SU-DHL-6 (cell line): ENCODE measurements around the gene PRLR.

Experiments
- H2AFZ ChIP-seq: fragments of 200-600 bp; sonication (generic); 2 replicates; pipeline ENCODE4 v1.6.1; 2014; ENCODE audit warnings: low read depth, mild to moderate bottlenecking, moderate library complexity, mixed read lengths, antibody characterized with exemption, low read length; ENCODE audit not compliant: severe bottlenecking
- H3F3A ChIP-seq: fragments of 200-600 bp; shearing (Covaris generic); 2 replicates; pipeline ENCODE4 v1.6.0; 2016; ENCODE audit warnings: antibody characterized with exemption, mild to moderate bottlenecking; ENCODE audit not compliant: insufficient read depth
- H3K27ac ChIP-seq: fragments of 200-600 bp; sonication (generic); 2 replicates; pipeline ENCODE4 v1.5.1; 2016; ENCODE audit warnings: low read depth, mild to moderate bottlenecking, low read length, moderate library complexity, mixed read lengths
- H3K27me3 ChIP-seq: fragments of 200-600 bp; sonication (generic), shearing (Covaris generic); 2 replicates; pipeline ENCODE4 v1.6.0; 2014; ENCODE audit warnings: mild to moderate bottlenecking, low read length
- H3K36me3 ChIP-seq: fragments of 200-600 bp; sonication (generic); 2 replicates; pipeline ENCODE4 v1.6.1; 2014; ENCODE audit warnings: mild to moderate bottlenecking, low read length, mixed read lengths
- H3K4me2 ChIP-seq: fragments of 300-600, 200-600 bp; shearing (Covaris generic), sonication (generic); 2 replicates; pipeline ENCODE4 v1.6.0; 2014; ENCODE audit warnings: low read length, low read depth, mild to moderate bottlenecking; ENCODE audit not compliant: poor library complexity, severe bottlenecking
- H3K4me3 ChIP-seq: fragments of 200-600 bp; sonication (generic); 2 replicates; pipeline ENCODE4 v1.5.1; 2014; ENCODE audit warnings: antibody characterized with exemption, low read length, mild to moderate bottlenecking, mixed read lengths; ENCODE audit not compliant: insufficient read depth, poor library complexity, severe bottlenecking
- H3K79me2 ChIP-seq: fragments of 200-600 bp; sonication (generic); 2 replicates; pipeline ENCODE4 v1.6.1; 2014; ENCODE audit warnings: mild to moderate bottlenecking, low read length, moderate library complexity; ENCODE audit not compliant: insufficient read depth
- H3K9ac ChIP-seq: fragments of 200-600 bp; sonication (generic); 2 replicates; pipeline ENCODE4 v1.7.0; 2014; ENCODE audit warnings: mild to moderate bottlenecking, low read length
- H3K9me2 ChIP-seq: fragments of 200-600 bp; sonication (generic); replicated peaks from 2 replicates; pipeline ENCODE4 v1.6.1; 2014; ENCODE audit warnings: low read length; ENCODE audit not compliant: insufficient read depth
- H3K9me3 ChIP-seq: fragments of 200-600 bp; sonication (generic); 2 replicates; pipeline ENCODE4 v1.6.1; 2014; ENCODE audit warnings: low read length, mixed read lengths; ENCODE audit not compliant: insufficient read depth
- H4K20me1 ChIP-seq: fragments of 200-600 bp; sonication (generic); 2 replicates; pipeline ENCODE4 v1.6.1; 2014; ENCODE audit warnings: low read depth, mild to moderate bottlenecking, antibody characterized with exemption, low read length, moderate library complexity, mixed read lengths
- CTCF ChIP-seq: fragments of 200-600 bp; sonication (generic); IDR thresholded peaks from one replicate; pipeline ENCODE4 v1.5.1; 2017; ENCODE audit warnings: antibody characterized with exemption, mild to moderate bottlenecking, low read length, moderate library complexity; ENCODE audit not compliant: insufficient read depth, poor library complexity, severe bottlenecking
- EZH2phosphoT487 ChIP-seq: fragments of 200-600 bp; sonication (generic), shearing (Covaris generic); conservative IDR thresholded peaks from 2 replicates; pipeline ENCODE4 v1.6.1; 2018; ENCODE audit warnings: mild to moderate bottlenecking, antibody characterized with exemption, low read length, moderate library complexity, mixed read lengths

The PRLR gene

GRCh38 chr5:35145012-35145411, 85.3 kb downstream of the PRLR start:
- Histone ChIP-seq H3K27ac (no peak overlapping the region), H2AFZ (no peak overlapping the region), H3K4me3 (no peak overlapping the region), H3K36me3 (no peaks in the 10 kb centered on the region), H3F3A (no peaks in the 10 kb centered on the region), H3K79me2 (no peaks in the 10 kb centered on the region), H3K4me2 (no peak overlapping the region), H3K27me3 (no peaks in the 10 kb centered on the region), H3K9me3 (no peaks in the 10 kb centered on the region), H3K9me2 (no peaks in the 10 kb centered on the region), H4K20me1 (no peaks in the 10 kb centered on the region), H3K9ac (no peak overlapping the region)
- no peak for TF ChIP-seq EZH2phosphoT487
- TF ChIP-seq CTCF = no peak

- Histone ChIP-seq H2AFZ (no peak overlapping the region), H3K9me2 (no peaks in the 10 kb centered on the region), H3K9ac (no peak overlapping the region), H3K79me2 (no peaks in the 10 kb centered on the region), H3K27me3 (no peaks in the 10 kb centered on the region), H3K9me3 (no peaks in the 10 kb centered on the region), H3K4me3 (no peak overlapping the region), H3K36me3 (no peaks in the 10 kb centered on the region), H3K4me2 (no peak overlapping the region), H4K20me1 (no peaks in the 10 kb centered on the region), H3K27ac (no peak overlapping the region), H3F3A (no peaks in the 10 kb centered on the region)
- no peak for TF ChIP-seq EZH2phosphoT487
- no peak for TF ChIP-seq CTCF
Measured at GRCh38 chr5:35143841-35144240, 86.4 kb downstream of the PRLR start.

DNA sequence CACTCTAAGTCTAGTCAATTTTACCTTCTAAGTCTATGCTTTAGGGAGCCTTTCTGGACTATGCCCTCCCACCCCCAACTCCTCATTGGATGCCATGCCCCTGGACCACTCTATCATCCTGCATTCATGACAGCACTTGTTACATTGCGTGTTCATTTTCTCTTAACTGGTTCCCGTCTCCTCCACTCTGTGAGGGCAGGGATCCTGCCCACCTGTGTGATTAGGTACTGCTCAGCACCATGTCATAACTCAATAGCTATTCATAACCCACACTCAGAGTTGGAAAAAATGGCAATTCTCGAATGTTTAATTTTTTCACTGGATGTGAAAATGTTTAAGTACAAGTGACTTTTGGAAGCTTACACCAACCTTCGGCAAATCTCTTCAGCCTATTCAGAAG, 88.5 kb downstream of the PRLR start:
- no peak overlapping the region for H3K27ac ChIP-seq
- H2AFZ ChIP-seq = no peak overlapping the region
- TF ChIP-seq CTCF (no peak), EZH2phosphoT487 (no peak)
- no peak overlapping the region for H3K9ac ChIP-seq
- H4K20me1 ChIP-seq = no peaks in the 10 kb centered on the region
- no peak overlapping the region for H3K4me3 ChIP-seq
- H3K79me2 ChIP-seq = no peaks in the 10 kb centered on the region
- H3K27me3 ChIP-seq = no peaks in the 10 kb centered on the region
- no peaks in the 10 kb centered on the region for H3K9me3 ChIP-seq
- no peaks in the 10 kb centered on the region for H3K9me2 ChIP-seq
- H3F3A ChIP-seq = no peaks in the 10 kb centered on the region
- H3K4me2 ChIP-seq = no peak overlapping the region
- H3K36me3 ChIP-seq = no peaks in the 10 kb centered on the region

- Histone ChIP-seq H3K27ac (no peak overlapping the region), H3K9me2 (no peaks in the 10 kb centered on the region), H3K9ac (no peak overlapping the region), H4K20me1 (no peaks in the 10 kb centered on the region), H3K36me3 (no peaks in the 10 kb centered on the region), H3F3A (no peaks in the 10 kb centered on the region), H2AFZ (no peak overlapping the region), H3K4me2 (no peak overlapping the region), H3K9me3 (no peaks in the 10 kb centered on the region), H3K27me3 (no peaks in the 10 kb centered on the region), H3K4me3 (no peak overlapping the region), H3K79me2 (no peaks in the 10 kb centered on the region)
- TF ChIP-seq CTCF (no peak), EZH2phosphoT487 (no peak)
Measured at GRCh38 chr5:35138232-35138631, 92.1 kb downstream of the PRLR start.
